GM19467 (cell line): ENCODE measurements around the gene URI1.
"Not testable (repeated sequence)": the region's sequence is repeated elsewhere in the genome, so short reads cannot be mapped to it uniquely, and the experiment has no call there.

ENCODE experiments used
- ATAC-seq: cut with Tn5 transposase; IDR thresholded peaks from one replicate; pipeline ENCODE4 v1.9.1; 2021; ENCODE audit warnings: mild to moderate bottlenecking, moderate library complexity; ENCODE audit not compliant: unreplicated experiment

URI1 gene

GRCh38 chr19:29942404-29943261, 594 bp downstream of the URI1 start:
- peak; percentile 70 for ATAC-seq

GRCh38 chr19:29943615-29944014, 1.6 kb downstream of the URI1 start:
- no peak for ATAC-seq

GRCh38 chr19:29944390-29945012, 2.5 kb downstream of the URI1 start:
- ATAC-seq = no peak

- ATAC-seq = no peak
Measured at GRCh38 chr19:29945017-29945416, 3.0 kb downstream of the URI1 start.

- ATAC-seq = no peak
Measured at GRCh38 chr19:29945433-29945832, 3.4 kb downstream of the URI1 start.

GRCh38 chr19:29946645-29947044, 4.6 kb downstream of the URI1 start:
- ATAC-seq = no peak

- ATAC-seq = no peak
Measured at GRCh38 chr19:29947871-29948270, 5.8 kb downstream of the URI1 start.

GRCh38 chr19:29948759-29949470, 6.9 kb downstream of the URI1 start:
- not testable (repeated sequence) for ATAC-seq

GRCh38 chr19:29952177-29952576, 10.1 kb downstream of the URI1 start:
- ATAC-seq = no peak

GRCh38 chr19:29952646-29953045, 10.6 kb downstream of the URI1 start:
- no peak for ATAC-seq

GRCh38 chr19:29953352-29954247, 11.6 kb downstream of the URI1 start:
- ATAC-seq = no peak

GRCh38 chr19:29956855-29957254, 14.8 kb downstream of the URI1 start:
- no peak for ATAC-seq

- no peak for ATAC-seq
Measured at GRCh38 chr19:29961311-29961710, 19.3 kb downstream of the URI1 start.

- no peak for ATAC-seq
Measured at GRCh38 chr19:29962793-29963192, 20.8 kb downstream of the URI1 start.

- ATAC-seq = no peak
Measured at GRCh38 chr19:29963576-29963975, 21.5 kb downstream of the URI1 start.

GRCh38 chr19:29964171-29964570, 22.1 kb downstream of the URI1 start:
- ATAC-seq = no peak

- ATAC-seq = no peak
Measured at GRCh38 chr19:29965492-29965891, 23.5 kb downstream of the URI1 start.

- not testable (repeated sequence) for ATAC-seq
Measured at GRCh38 chr19:29966142-29966541, 24.1 kb downstream of the URI1 start.

- ATAC-seq = no peak
Measured at GRCh38 chr19:29966588-29967249, 24.7 kb downstream of the URI1 start.

GRCh38 chr19:29967623-29968022, 25.6 kb downstream of the URI1 start:
- no peak for ATAC-seq
